GM13976 (cell line): ENCODE data around the gene RMDN2.

Experiments
- DNase-seq: peaks from one replicate; pipeline ENCODE4 v3.0.0; 2012; ENCODE audit warnings: low spot score
- in situ Hi-C: fragments of 300-500 bp; cut with MboI; formaldehyde crosslinking; loops from one replicate; pipeline ENCODE4 v1.12.0; 2022; ENCODE audit warnings: low sequenced_read_pairs, mixed read lengths, inconsistent platforms; ENCODE audit not compliant: unreplicated experiment
- TF ChIP-seq, protein P1 (sequence below): IDR thresholded peaks from 2 replicates; pipeline ENCODE4 v1.5.1; 2012; ENCODE audit warnings: borderline replicate concordance, mild to moderate bottlenecking; ENCODE audit not compliant: insufficient read depth; ENCODE audit errors: extremely low read depth, missing control alignments, control extremely low read depth

The RMDN2 gene

DNA sequence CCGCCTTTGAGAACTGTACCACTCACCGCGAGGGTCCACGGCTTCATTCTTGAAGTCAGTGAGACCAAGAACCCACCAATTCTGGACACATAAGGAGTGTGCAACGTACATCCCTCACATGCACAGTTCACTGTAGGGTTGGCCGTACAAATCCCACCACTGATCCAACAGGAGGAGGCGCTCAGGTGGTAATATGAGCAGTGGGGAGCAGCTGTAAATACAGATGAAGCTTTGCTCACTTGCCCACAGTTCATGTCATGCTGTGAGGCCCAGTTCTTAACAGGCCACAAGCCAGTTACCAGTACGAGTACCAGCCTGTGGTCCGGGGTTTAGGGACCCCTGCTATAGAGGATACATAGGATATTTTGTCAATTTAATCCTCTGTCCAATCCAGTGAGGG lies 96.5 kb downstream of the RMDN2 start:
- in situ Hi-C loops, result no loop called here
- TF ChIP-seq, protein P1, sequence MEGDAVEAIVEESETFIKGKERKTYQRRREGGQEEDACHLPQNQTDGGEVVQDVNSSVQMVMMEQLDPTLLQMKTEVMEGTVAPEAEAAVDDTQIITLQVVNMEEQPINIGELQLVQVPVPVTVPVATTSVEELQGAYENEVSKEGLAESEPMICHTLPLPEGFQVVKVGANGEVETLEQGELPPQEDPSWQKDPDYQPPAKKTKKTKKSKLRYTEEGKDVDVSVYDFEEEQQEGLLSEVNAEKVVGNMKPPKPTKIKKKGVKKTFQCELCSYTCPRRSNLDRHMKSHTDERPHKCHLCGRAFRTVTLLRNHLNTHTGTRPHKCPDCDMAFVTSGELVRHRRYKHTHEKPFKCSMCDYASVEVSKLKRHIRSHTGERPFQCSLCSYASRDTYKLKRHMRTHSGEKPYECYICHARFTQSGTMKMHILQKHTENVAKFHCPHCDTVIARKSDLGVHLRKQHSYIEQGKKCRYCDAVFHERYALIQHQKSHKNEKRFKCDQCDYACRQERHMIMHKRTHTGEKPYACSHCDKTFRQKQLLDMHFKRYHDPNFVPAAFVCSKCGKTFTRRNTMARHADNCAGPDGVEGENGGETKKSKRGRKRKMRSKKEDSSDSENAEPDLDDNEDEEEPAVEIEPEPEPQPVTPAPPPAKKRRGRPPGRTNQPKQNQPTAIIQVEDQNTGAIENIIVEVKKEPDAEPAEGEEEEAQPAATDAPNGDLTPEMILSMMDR, result no peak

DNA sequence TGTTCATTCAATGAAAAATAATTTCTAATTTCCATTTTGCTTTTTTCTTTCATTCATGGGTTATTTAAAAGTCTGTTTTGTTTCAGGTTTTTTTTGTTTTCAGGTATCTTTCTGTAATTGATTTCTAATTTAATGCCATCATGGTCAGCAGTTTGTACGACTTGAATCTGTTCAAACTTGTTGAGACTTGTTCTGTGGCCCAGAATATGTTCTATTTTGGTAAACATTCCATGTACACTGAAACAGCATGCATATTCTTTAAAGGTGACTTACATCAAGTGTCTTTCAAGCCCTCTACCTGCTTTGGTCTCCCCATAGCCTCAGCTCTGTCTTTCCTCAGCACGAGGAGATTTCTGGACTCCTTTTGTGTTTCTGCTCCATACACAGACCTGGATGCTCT lies 101.8 kb downstream of the RMDN2 start:
- in situ Hi-C loops, result no loop called here
- TF ChIP-seq, protein P1, result no peak
- no peak for DNase-seq

More for the DNA sequence above, 96.5 kb downstream of the RMDN2 start:
- no peak for DNase-seq

DNA sequence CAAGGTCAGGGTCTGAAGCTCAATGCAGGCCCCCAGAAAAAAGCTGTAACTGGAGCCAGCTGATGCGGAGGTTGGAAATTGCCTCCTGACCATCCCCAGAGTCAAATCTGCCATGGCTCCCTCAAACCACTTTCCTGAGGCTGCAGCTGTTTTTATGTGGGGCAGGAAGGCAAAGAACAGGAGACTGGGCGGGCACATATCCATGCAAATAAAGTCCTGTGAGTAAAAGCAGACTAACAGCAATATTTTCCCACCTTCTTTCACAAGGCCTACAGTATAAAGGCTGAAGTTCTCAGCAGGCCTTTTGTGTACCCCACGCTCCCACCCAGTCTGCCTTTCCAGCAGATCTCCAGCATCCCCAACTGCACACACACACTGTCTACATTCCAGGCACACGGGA lies 103.7 kb downstream of the RMDN2 start:
- no peak for DNase-seq
- in situ Hi-C loops, result no loop called here
- TF ChIP-seq, protein P1, result no peak

DNA sequence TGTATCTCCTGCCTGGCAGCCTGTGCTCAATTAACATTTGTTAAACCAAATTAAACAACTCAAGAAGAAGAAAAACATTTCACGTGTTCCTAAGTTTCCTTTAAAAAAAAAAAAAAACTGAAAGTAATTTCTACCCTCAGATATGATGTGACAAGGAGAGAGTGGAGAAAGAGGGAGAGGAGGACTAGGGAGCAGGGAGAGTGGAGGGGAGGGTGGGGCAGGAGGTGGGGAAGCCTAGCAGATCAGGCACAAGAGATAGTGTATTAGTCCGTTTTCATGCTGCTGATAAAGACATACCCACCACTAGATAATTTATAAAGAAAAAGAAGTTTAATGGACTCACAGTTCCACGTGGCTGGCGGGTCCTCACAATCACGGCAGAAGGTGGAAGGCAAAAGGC lies 104.4 kb downstream of the RMDN2 start:
- DNase-seq, result no peak
- in situ Hi-C loops, result no loop called here
- TF ChIP-seq, protein P1, result no peak

DNA sequence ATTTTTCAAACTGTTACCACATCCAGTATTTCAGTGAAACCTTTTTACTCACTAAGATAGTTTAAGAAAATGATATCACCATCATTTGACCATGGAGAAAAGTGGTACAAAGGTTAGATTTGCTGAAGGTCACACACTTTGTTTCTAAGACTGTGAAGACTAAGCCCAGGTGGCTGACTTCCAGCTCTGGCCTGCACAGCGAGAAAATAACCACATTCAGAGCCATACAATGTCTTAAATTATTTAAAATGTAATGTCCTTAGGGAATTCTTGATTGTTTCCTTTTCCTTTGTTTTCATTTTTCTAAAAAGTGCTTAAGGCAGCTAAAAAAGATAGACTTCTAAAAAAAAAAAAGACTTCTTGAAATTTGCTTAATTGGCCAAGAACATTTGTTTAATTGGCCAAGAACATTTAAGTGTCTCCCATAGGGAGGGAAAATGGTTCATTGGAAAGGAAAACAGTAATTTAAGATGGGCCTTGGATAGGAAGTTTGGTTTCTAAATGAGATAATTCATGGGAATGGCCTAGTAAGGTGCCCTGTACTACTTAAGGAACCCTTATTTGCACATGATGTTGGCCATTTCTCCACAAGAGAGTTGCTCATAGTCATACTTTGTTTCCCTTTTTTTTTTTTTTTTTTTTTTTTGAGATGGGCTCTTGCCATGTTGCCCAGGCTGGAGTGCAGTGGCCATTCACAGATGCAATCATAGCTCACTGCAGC lies 105.7 kb downstream of the RMDN2 start:
- TF ChIP-seq, protein P1, result no peak
- in situ Hi-C loops, result no loop called here
- no peak for DNase-seq

DNA sequence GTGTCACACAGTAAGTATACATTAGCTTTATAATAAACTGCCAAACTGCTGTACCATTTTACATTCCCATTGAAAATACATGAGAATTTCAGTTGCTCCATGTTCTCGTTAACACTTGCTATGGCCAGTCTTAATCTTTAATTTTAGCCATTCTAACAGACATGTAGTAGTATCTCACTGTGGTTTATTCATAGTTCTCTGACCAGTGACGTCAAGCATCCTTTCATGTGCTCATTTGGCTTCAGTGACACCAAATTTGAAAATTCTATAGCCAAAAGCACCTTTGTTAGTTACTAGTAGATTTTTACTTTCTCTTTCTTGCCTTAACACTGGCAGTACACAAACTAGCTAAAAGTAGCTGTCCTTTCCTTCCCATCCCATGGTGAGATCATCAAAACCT lies 107.9 kb downstream of the RMDN2 start:
- DNase-seq, result no peak
- in situ Hi-C loops, result no loop called here
- TF ChIP-seq, protein P1, result no peak
